ENCODE data around the gene SMARCB1.
A peak's percentile ranks its signal among the peaks of the same experiment; 100 is the strongest.

Gene SMARCB1

GRCh38 chr22:23833017-23833751 lies 46.4 kb downstream of the SMARCB1 start:
- DNase-seq = no peak

DNA sequence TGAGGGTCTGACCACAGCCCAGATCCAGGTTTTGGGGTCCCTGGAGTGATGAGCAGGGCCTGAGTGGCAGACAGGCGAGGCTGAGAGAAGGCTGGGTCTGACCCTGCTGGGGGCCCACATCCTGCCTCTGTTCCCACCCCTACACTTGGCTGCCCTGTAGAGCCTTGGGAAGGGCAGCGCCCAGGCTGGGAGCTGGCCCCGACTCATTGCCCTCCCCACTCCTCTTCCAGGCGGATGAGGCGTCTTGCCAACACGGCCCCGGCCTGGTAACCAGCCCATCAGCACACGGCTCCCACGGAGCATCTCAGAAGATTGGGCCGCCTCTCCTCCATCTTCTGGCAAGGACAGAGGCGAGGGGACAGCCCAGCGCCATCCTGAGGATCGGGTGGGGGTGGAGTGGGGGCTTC lies 47.1 kb downstream of the SMARCB1 start:
- no peak for DNase-seq

GRCh38 chr22:23834406-23834792 lies 47.6 kb downstream of the SMARCB1 start:
- DNase-seq = no peak

- DNase-seq = no peak
Observed at GRCh38 chr22:23834793-23835483, 48.2 kb downstream of the SMARCB1 start.

- no peak for DNase-seq
Observed at GRCh38 chr22:23835484-23836144, 48.8 kb downstream of the SMARCB1 start.

DNA sequence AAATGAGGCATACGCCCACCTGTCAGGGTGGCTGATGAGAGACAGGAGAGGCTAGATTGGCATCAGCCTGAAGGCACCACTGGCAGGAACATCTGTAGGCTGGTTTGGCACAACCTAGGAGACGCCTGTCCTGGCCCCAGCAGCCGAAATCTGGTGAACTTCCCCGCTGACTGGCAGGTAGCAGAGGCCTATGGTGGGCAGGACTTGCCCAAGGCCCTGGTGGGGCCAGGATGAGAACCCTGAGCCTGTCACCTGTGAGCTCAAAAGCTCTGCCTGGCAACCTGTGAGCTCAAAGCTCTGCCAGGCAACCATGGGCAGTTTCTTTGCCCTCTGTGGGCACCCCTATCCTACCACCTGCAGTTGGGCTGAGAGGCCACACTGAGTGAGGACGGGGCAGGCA lies 49.5 kb downstream of the SMARCB1 start:
- no peak for DNase-seq

DNA sequence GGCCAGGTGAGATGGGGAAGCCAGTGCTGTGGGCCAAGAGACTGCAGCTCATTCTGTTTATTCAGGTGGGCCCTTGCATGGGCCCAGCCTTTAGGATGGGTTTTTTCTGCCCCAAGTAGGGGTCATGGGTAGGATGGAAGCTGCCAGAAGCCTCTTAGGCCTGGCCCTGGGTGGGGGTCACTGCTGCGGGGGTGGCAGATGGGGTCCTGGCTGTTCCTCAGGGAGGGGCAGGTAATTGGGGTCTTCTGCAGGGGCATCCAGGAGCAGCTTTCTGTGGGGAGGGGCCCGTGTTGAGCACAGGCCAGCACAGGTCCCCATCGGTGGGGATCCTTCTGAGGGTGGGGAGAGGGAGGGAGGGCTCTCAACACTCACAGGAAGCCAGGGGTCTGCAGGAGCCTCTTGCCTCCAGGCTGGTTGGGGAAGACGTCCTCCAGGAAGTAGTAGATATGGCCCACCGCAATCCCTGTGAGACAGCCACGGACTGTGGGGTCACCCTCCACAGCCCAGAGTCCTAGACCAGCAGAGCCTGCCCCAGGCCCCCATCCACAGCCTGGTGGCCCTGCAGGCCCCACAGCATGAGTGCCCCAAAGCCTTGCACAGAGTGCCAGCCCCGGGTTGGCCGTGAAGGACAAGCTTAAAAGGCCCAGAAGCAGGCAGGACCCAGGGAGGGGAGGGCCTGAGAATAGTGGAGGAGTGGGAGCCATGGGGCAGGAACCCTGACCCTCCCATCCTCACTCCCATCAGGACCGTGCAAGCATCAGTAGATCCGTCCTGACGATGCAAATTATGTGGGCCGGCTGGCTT lies 50.1 kb downstream of the SMARCB1 start:
- no peak for DNase-seq

- DNase-seq = no peak
Observed at GRCh38 chr22:23837496-23837859, 50.7 kb downstream of the SMARCB1 start.

DNA sequence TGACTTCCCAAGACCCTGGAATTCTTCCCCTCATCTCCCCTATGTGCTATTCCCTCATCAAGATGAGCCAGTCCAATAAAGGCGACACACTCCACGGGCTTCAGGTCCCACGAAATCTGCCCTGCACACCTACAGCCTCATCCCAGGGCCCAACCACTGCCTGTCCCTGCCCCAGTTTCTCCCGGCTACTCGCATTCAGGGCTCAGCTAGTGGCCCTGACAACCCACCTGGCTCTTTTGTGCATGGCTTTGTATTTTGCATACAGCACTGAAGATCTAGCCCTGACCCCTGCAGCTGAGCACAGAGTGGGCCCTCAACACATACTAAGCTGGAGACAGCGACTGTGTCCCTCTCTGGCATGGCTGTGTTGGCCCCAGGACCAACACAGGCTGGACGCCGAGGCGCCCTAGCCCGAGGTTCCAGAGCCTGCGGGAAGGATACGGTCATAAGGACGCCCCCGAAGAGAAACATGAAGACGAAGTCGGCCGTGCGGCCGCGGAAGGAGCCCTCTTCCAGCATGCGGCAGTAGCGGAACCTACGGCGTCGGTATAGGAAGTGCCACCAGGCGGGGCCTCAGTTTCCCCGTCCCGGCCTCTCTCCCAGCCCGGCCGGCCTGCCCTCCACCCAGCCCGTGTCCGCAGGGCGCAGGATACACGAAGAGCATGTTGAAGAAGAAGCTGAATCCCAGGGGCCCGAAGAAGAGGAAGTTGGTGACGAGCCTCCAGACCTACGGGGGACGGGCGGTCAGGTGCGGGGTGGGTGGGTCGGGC lies 51.3 kb downstream of the SMARCB1 start:
- DNase-seq = peak in 1 of 2 experiments; percentile 34

- DNase-seq = peak; percentile 99
Observed at GRCh38 chr22:23838681-23839468, 52.1 kb downstream of the SMARCB1 start, which contains the start of gene DERL3. TSS of gene DERL3 (minus strand) at chr22:23839006. CDS start at chr22:23838987, 19 bp downstream.

GRCh38 chr22:23840026-23840425 lies 53.3 kb downstream of the SMARCB1 start:
- no peak for DNase-seq

DNA sequence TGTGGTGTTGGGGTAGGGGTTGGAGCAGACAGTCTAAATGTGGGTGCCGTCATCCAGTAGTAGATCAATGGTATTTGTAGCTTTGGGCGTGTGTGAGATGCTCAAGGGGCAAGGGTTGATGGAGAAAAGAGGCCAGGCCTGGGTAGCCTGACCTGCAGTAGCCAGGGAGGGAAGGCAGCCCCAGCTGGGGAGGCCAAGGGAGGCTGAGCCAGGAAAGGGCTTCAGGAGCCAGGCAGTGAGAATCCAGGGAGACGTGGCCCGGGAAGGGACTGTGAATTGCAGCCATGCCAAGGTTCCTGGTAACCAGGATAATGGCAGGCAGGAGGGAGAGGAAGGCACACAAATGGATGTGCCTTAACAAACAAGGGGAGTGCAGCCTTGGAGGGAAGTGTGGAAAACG lies 54.5 kb downstream of the SMARCB1 start:
- no peak for DNase-seq

DNA sequence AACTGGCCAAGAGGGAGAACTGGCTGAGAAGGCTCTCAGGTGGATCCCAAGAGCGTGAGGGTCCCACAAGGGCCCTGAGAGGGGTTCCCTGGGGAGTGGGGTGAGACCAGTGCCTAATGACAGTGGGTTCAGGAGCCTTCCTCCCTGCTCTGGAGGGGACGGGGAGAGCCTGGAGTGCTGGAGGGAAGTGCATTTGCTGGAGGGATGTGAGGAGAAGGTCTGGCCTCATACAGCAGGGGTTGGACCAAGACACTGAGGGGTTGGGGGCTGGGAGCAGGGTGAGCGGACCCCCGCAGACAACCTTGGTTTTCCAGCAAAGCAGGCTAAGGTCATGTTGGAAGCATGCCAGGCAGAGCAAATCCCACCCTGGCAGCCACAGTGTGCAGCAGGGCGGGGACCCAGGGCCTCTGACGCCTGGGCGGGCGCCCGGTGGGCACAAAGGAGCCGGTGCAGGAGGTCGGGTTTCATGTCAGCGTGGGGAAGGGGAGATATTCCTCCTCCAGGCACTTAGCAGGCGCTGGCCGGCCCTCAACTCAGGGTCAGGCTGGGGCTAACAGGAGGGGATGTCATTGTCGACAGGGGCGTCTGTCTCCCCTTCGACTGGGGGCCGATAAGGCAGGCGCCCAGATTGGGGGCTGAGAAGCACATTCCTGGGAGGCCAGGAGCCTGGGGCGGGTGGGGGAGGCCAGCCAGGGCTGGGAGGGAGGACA lies 55.1 kb downstream of the SMARCB1 start:
- no peak for DNase-seq

DNA sequence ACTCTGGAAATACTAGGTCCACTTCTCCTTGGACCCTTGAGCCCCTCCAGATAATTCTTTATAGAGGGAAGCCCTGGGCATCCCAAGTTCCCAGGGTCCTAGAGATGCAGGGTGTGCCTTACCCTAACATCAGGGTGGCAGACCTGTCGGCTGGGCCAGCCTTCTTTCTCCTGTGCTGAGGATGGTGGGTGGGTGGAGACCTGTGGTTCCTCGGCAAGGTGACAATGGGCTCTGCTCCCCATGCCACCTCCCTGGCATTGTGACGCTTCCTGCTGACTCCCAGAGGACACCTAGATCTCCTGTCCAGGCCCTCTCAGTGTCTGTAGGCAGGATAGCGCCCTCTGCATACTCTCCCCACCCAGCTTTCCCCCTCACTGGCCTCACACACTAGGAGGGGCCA lies 55.8 kb downstream of the SMARCB1 start:
- DNase-seq = no peak

- DNase-seq = no peak
Observed at GRCh38 chr22:23844739-23845202, 58.0 kb downstream of the SMARCB1 start.

GRCh38 chr22:23845265-23846080 lies 58.7 kb downstream of the SMARCB1 start:
- no peak for DNase-seq

DNA sequence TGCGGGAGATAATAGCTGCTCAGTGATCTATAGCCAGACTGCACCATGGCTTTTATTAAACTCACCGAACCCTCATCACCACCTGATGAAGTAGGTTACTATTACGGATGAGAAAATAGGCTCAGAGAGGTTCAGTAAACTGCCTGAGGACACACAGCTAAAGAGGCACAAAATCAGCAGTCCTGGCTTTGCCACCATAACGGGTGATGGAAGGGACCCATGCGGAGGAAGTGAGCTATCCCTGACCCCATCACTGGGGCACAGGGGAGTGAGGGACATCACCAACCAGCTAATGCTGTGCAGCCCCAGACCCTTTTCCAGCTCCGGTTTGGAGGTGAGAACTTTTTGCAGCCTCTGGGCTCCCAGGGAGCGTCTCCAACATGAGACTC lies 59.3 kb downstream of the SMARCB1 start:
- DNase-seq = no peak

GRCh38 chr22:23847310-23847920 lies 60.6 kb downstream of the SMARCB1 start:
- DNase-seq = no peak
